ENCODE measurements around the gene ATP11C.

ATP11C gene

GRCh38 chrX:139831675-139832456 lies 101.0 kb downstream of the ATP11C start:
- DNase-seq: no peak
- no peaks in the 10 kb centered on the region for H3K36me3 ChIP-seq
- no peaks in the 10 kb centered on the region for H3K9me3 ChIP-seq (ENCODE audit: severe bottlenecking)
- peaks cover 3% of the 10 kb centered on the region for H3K27me3 ChIP-seq (ENCODE audit: insufficient read depth, low read depth, severe bottlenecking)
- TF ChIP-seq CTCF (IDR thresholded peaks at IDR 0.05; ENCODE audit: low read depth, low read length): no peak
- H3K27ac ChIP-seq: no peak overlapping the region
- H3K4me3 ChIP-seq (ENCODE audit: low read depth, low read length): no peak overlapping the region

GRCh38 chrX:139831017-139831416 lies 101.8 kb downstream of the ATP11C start:
- peaks cover 3% of the 10 kb centered on the region for H3K27me3 ChIP-seq (ENCODE audit: insufficient read depth, low read depth, severe bottlenecking)
- TF ChIP-seq CTCF (IDR thresholded peaks at IDR 0.05; ENCODE audit: low read depth, low read length): no peak
- H3K27ac ChIP-seq: no peak overlapping the region
- no peak overlapping the region for H3K4me3 ChIP-seq (ENCODE audit: low read depth, low read length)
- DNase-seq: no peak
- H3K9me3 ChIP-seq (ENCODE audit: severe bottlenecking): no peaks in the 10 kb centered on the region
- no peaks in the 10 kb centered on the region for H3K36me3 ChIP-seq

GRCh38 chrX:139828830-139829229 lies 104.0 kb downstream of the ATP11C start:
- TF ChIP-seq CTCF (IDR thresholded peaks at IDR 0.05; ENCODE audit: low read depth, low read length): no peak
- Histone ChIP-seq H3K27ac (no peak overlapping the region), H3K9me3 (ENCODE audit: severe bottlenecking) (no peaks in the 10 kb centered on the region), H3K27me3 (ENCODE audit: insufficient read depth, low read depth, severe bottlenecking) (peaks cover 3% of the 10 kb centered on the region), H3K36me3 (no peaks in the 10 kb centered on the region), H3K4me3 (ENCODE audit: low read depth, low read length) (no peak overlapping the region)
- DNase-seq: no peak

- no peaks in the 10 kb centered on the region for H3K36me3 ChIP-seq
- no peak overlapping the region for H3K4me3 ChIP-seq (ENCODE audit: low read depth, low read length)
- H3K27ac ChIP-seq: no peak overlapping the region
- H3K27me3 ChIP-seq (ENCODE audit: insufficient read depth, low read depth, severe bottlenecking): peaks cover 3% of the 10 kb centered on the region
- no peak for TF ChIP-seq CTCF (IDR thresholded peaks at IDR 0.05; ENCODE audit: low read depth, low read length)
- no peak for DNase-seq
- no peaks in the 10 kb centered on the region for H3K9me3 ChIP-seq (ENCODE audit: severe bottlenecking)
Observed at GRCh38 chrX:139828033-139828432, 104.8 kb downstream of the ATP11C start.

- no peak for TF ChIP-seq CTCF (IDR thresholded peaks at IDR 0.05; ENCODE audit: low read depth, low read length)
- Histone ChIP-seq H3K4me3 (ENCODE audit: low read depth, low read length) (no peak overlapping the region), H3K9me3 (ENCODE audit: severe bottlenecking) (no peaks in the 10 kb centered on the region), H3K27me3 (ENCODE audit: insufficient read depth, low read depth, severe bottlenecking) (peaks cover 3% of the 10 kb centered on the region), H3K27ac (no peak overlapping the region), H3K36me3 (no peaks in the 10 kb centered on the region)
- no peak for DNase-seq
Observed at GRCh38 chrX:139826065-139827044, 106.5 kb downstream of the ATP11C start.

Data from WERI-Rb-1 (cell line).